ENCODE measurements around the gene BPGM.

BPGM gene

GRCh38 chr7:134691546-134692343 is 45.1 kb downstream of the BPGM start:
- no peaks in the 10 kb centered on the region for H3K36me3 ChIP-seq (ENCODE audit: insufficient read depth, low read length)
- peak overlapping the region; percentile 59 for H3K4me3 ChIP-seq
- H3K9ac ChIP-seq (ENCODE audit: insufficient read length) = no peak overlapping the region
- TF ChIP-seq EZH2 (IDR thresholded peaks at IDR 0.05) (no peak), POLR2AphosphoS5 (IDR thresholded peaks at IDR 0.05; ENCODE audit: borderline replicate concordance, low read depth, low read length) (no peak), FOXP2 (optimal IDR thresholded peaks at IDR 0.05; ENCODE audit: control extremely low read depth, extremely low read length, insufficient read depth) (no peak)
- H3K27ac ChIP-seq = peak overlapping the region; percentile 55; the same call in 1 of the 2 replicates
- H3K9me3 ChIP-seq (ENCODE audit: low read depth, low read length) = no peaks in the 10 kb centered on the region
- DNase-seq (ENCODE audit: low read depth, low spot score) = no peak

DNA sequence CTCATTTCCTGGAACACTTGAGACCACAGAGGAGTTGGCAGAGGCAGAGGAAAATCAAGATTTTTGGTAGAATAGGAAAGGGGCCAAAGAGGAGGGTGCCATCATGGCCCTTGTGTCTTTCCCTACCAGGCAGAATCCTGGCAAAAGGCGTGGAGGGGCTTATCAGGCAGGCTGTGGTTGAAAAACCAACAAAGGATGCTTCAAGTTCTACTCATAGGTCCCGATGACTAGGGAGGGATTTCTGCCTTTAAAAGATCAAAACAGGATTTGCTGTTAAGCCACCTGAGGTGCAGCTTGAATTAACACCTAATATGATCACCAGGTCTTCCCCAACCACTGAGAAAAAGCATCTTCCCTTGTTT is 45.7 kb downstream of the BPGM start:
- Histone ChIP-seq H3K27ac (no peak overlapping the region), H3K9ac (ENCODE audit: insufficient read length) (no peak overlapping the region), H3K4me3 (peak overlapping the region; percentile 59), H3K36me3 (ENCODE audit: insufficient read depth, low read length) (no peaks in the 10 kb centered on the region), H3K9me3 (ENCODE audit: low read depth, low read length) (no peaks in the 10 kb centered on the region)
- no peak for TF ChIP-seq FOXP2 (optimal IDR thresholded peaks at IDR 0.05; ENCODE audit: control extremely low read depth, extremely low read length, insufficient read depth)
- TF ChIP-seq EZH2 (IDR thresholded peaks at IDR 0.05) = no peak
- TF ChIP-seq POLR2AphosphoS5 (IDR thresholded peaks at IDR 0.05; ENCODE audit: borderline replicate concordance, low read depth, low read length) = no peak
- no peak for DNase-seq (ENCODE audit: low read depth, low spot score)

DNA sequence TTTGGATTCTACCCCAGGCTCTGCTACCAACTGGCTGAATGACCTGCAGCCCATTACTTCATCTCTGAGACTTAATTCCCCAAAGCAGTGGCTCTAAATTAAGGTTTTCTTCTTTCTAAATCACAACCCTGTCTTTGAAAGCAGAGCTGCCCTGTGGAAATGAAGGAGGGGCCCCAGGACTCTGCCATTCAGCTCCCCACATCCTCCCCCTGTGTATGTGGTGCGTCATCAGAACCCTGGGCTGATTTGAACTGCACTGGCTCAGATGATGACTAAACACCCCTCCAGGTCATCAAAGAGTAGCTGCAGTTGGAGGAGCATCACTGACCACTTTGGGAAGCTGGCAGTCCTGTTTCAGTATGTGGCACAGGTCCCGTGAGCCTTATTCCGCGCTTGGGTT is 46.6 kb downstream of the BPGM start:
- DNase-seq (ENCODE audit: low read depth, low spot score) = no peak
- no peak overlapping the region for H3K4me3 ChIP-seq
- TF ChIP-seq POLR2AphosphoS5 (IDR thresholded peaks at IDR 0.05; ENCODE audit: borderline replicate concordance, low read depth, low read length) = no peak
- H3K27ac ChIP-seq = no peak overlapping the region
- no peak overlapping the region for H3K9ac ChIP-seq (ENCODE audit: insufficient read length)
- H3K9me3 ChIP-seq (ENCODE audit: low read depth, low read length) = no peaks in the 10 kb centered on the region
- no peaks in the 10 kb centered on the region for H3K36me3 ChIP-seq (ENCODE audit: insufficient read depth, low read length)

DNA sequence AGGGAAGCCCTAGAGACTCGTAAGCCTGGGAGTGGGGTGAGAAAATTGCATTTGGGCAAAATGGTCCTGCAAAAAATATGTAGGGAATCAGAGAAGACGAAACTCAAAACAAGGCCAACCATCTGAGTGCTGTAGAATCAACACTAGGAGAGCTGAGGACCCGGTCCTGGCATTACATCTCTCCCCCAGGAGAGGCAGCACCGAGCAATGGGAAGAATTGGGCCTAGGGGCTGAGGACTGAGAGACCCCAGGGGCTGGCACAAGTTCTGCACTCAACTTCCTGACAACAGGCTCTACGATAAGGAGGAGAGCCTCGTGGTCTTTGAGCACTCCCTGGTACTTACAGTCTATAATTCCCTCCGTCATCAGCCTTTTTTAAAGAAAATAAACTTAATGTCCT is 47.6 kb downstream of the BPGM start:
- no peak for DNase-seq (ENCODE audit: low read depth, low spot score)
- H3K36me3 ChIP-seq (ENCODE audit: insufficient read depth, low read length) = no peaks in the 10 kb centered on the region
- H3K27ac ChIP-seq = no peak overlapping the region
- H3K9me3 ChIP-seq (ENCODE audit: low read depth, low read length) = no peaks in the 10 kb centered on the region
- no peak overlapping the region for H3K9ac ChIP-seq (ENCODE audit: insufficient read length)
- no peak for TF ChIP-seq POLR2AphosphoS5 (IDR thresholded peaks at IDR 0.05; ENCODE audit: borderline replicate concordance, low read depth, low read length)
- no peak overlapping the region for H3K4me3 ChIP-seq

- H3K9ac ChIP-seq (ENCODE audit: insufficient read length) = no peak overlapping the region
- H3K36me3 ChIP-seq (ENCODE audit: insufficient read depth, low read length) = no peaks in the 10 kb centered on the region
- H3K27ac ChIP-seq = no peak overlapping the region
- DNase-seq (ENCODE audit: low read depth, low spot score) = no peak
- TF ChIP-seq FOXP2 (optimal IDR thresholded peaks at IDR 0.05; ENCODE audit: control extremely low read depth, extremely low read length, insufficient read depth) = no peak
- no peak for TF ChIP-seq POLR2AphosphoS5 (IDR thresholded peaks at IDR 0.05; ENCODE audit: borderline replicate concordance, low read depth, low read length)
- TF ChIP-seq EZH2 (IDR thresholded peaks at IDR 0.05) = no peak
- no peaks in the 10 kb centered on the region for H3K9me3 ChIP-seq (ENCODE audit: low read depth, low read length)
- no peak overlapping the region for H3K4me3 ChIP-seq
These were observed 48.1 kb downstream of the BPGM start for GRCh38 chr7:134694767-134695166.

- no peaks in the 10 kb centered on the region for H3K9me3 ChIP-seq (ENCODE audit: low read depth, low read length)
- no peak overlapping the region for H3K4me3 ChIP-seq
- no peak for TF ChIP-seq EZH2 (IDR thresholded peaks at IDR 0.05)
- TF ChIP-seq FOXP2 (optimal IDR thresholded peaks at IDR 0.05; ENCODE audit: control extremely low read depth, extremely low read length, insufficient read depth) = no peak
- no peak for TF ChIP-seq POLR2AphosphoS5 (IDR thresholded peaks at IDR 0.05; ENCODE audit: borderline replicate concordance, low read depth, low read length)
- no peak for DNase-seq (ENCODE audit: low read depth, low spot score)
- H3K36me3 ChIP-seq (ENCODE audit: insufficient read depth, low read length) = no peaks in the 10 kb centered on the region
- H3K27ac ChIP-seq = no peak overlapping the region
- H3K9ac ChIP-seq (ENCODE audit: insufficient read length) = no peak overlapping the region
These were observed 48.7 kb downstream of the BPGM start for GRCh38 chr7:134695321-134695860.

DNA sequence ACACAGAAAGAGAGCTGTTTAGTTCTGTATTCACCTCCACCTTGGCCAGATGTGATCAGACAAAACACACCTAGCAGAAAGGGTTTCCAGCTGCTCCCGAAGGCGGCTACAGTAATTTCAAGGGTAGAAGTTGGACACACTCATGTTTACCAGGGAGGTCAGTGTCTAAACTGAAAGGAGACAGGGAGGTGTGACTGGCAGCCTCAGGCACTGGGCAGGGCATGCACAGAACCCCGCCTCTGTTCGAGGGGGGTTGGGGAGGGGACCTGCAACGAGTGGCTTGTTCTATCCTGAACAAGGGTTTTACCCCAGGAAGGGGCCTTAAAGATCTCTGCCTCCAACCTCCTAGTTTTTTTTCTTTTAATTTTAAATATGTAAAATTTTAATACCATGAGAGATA is 49.6 kb downstream of the BPGM start:
- TF ChIP-seq POLR2AphosphoS5 (IDR thresholded peaks at IDR 0.05; ENCODE audit: borderline replicate concordance, low read depth, low read length) = no peak
- no peak for DNase-seq (ENCODE audit: low read depth, low spot score)
- no peaks in the 10 kb centered on the region for H3K36me3 ChIP-seq (ENCODE audit: insufficient read depth, low read length)
- no peaks in the 10 kb centered on the region for H3K9me3 ChIP-seq (ENCODE audit: low read depth, low read length)
- no peak overlapping the region for H3K27ac ChIP-seq
- no peak overlapping the region for H3K4me3 ChIP-seq
- H3K9ac ChIP-seq (ENCODE audit: insufficient read length) = no peak overlapping the region

GRCh38 chr7:134697205-134697886 is 50.7 kb downstream of the BPGM start:
- no peak overlapping the region for H3K4me3 ChIP-seq
- H3K36me3 ChIP-seq (ENCODE audit: insufficient read depth, low read length) = no peaks in the 10 kb centered on the region
- H3K9ac ChIP-seq (ENCODE audit: insufficient read length) = no peak overlapping the region
- no peak for TF ChIP-seq EZH2 (IDR thresholded peaks at IDR 0.05)
- TF ChIP-seq POLR2AphosphoS5 (IDR thresholded peaks at IDR 0.05; ENCODE audit: borderline replicate concordance, low read depth, low read length) = no peak
- no peak for TF ChIP-seq FOXP2 (optimal IDR thresholded peaks at IDR 0.05; ENCODE audit: control extremely low read depth, extremely low read length, insufficient read depth)
- no peak overlapping the region for H3K27ac ChIP-seq
- no peaks in the 10 kb centered on the region for H3K9me3 ChIP-seq (ENCODE audit: low read depth, low read length)
- DNase-seq (ENCODE audit: low read depth, low spot score) = no peak
